Activated CD8-positive, alpha-beta memory T cell treated with anti-CD3 and anti-CD28 coated beads, Interleukin-2, amount 50 U/mL, for 24 hours (primary cell): ENCODE data around the gene KIF26B.

Source experiments
- DNase-seq: peaks from one replicate; pipeline ENCODE4 v3.0.0-alpha.2; 2020; ENCODE audit errors: extremely low read depth

The KIF26B gene

GRCh38 chr1:245209658-245210435, 55.1 kb downstream of the KIF26B start:
- DNase-seq: no peak

GRCh38 chr1:245211035-245211749, 56.4 kb downstream of the KIF26B start:
- no peak for DNase-seq

GRCh38 chr1:245211761-245212160, 57.0 kb downstream of the KIF26B start:
- no peak for DNase-seq

- DNase-seq: no peak
These were observed 57.5 kb downstream of the KIF26B start for GRCh38 chr1:245212221-245212710.

- DNase-seq: no peak
These were observed 58.5 kb downstream of the KIF26B start for GRCh38 chr1:245213066-245213831.

GRCh38 chr1:245215071-245215470, 60.3 kb downstream of the KIF26B start:
- DNase-seq: no peak

- DNase-seq: no peak
These were observed 61.8 kb downstream of the KIF26B start for GRCh38 chr1:245216366-245217115.

GRCh38 chr1:245217853-245218608, 63.2 kb downstream of the KIF26B start:
- DNase-seq: no peak

GRCh38 chr1:245220381-245220985, 65.7 kb downstream of the KIF26B start:
- no peak for DNase-seq

- DNase-seq: no peak
These were observed 67.0 kb downstream of the KIF26B start for GRCh38 chr1:245221805-245222204.

- no peak for DNase-seq
These were observed 68.3 kb downstream of the KIF26B start for GRCh38 chr1:245222931-245223595.

- no peak for DNase-seq
These were observed 70.8 kb downstream of the KIF26B start for GRCh38 chr1:245225322-245226202.

GRCh38 chr1:245226203-245226499, 71.4 kb downstream of the KIF26B start:
- no peak for DNase-seq

GRCh38 chr1:245229051-245229450, 74.3 kb downstream of the KIF26B start:
- no peak for DNase-seq

GRCh38 chr1:245232931-245233330, 78.1 kb downstream of the KIF26B start:
- DNase-seq: no peak

GRCh38 chr1:245234217-245235081, 79.7 kb downstream of the KIF26B start:
- DNase-seq: no peak

- no peak for DNase-seq
These were observed 80.4 kb downstream of the KIF26B start for GRCh38 chr1:245235156-245235555.

- DNase-seq: no peak
These were observed 85.9 kb downstream of the KIF26B start for GRCh38 chr1:245240648-245241165.
